ENCODE measurements around the gene NCLN.
"Not testable (repeated sequence)": the region's sequence is repeated elsewhere in the genome, so short reads cannot be mapped to it uniquely, and the experiment has no call there.

The NCLN gene

DNA sequence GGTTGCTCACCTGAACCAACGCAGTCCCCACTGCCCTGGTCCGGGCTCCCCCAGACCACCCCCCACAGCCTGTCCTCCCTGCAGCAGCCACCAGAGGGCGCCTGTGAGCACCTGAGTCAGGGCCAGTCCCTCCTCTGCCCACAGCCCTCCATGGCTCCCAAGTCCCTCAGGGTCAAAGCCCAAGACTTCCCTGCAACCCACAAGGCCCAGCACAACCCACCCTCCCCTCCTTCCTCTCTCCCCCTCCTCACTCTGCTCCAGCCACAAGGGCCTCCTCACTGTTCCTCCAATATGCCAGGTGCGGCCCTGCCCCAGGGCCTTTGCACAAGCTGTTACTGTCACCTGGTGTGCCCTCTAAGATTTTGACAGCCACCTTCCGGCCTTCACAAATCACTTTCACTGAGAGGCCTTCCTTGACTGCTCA lies 39.0 kb upstream of the NCLN start:
- peaks cover 0 to 2% of the 10 kb centered on the region in 2 donors for H3K36me3 ChIP-seq (ENCODE audit: control insufficient read depth in 2 of 2, insufficient read depth in 2 of 2, low read length in 2 of 2)
- no peak overlapping the region for H3K9ac ChIP-seq (ENCODE audit: low read depth in 1 of 2, low read length in 2 of 2)
- no peak overlapping the region for H3K4me3 ChIP-seq (ENCODE audit: low read length in 2 of 2)
- H3K27ac ChIP-seq (ENCODE audit: low read depth in 2 of 2, low read length in 2 of 2), result no peak overlapping the region
- peaks cover 3 to 7% of the 10 kb centered on the region in 2 donors for H3K4me1 ChIP-seq (ENCODE audit: control insufficient read depth in 2 of 2, insufficient read depth in 2 of 2, low read length in 2 of 2)
- H3K9me3 ChIP-seq (ENCODE audit: control insufficient read depth in 2 of 2, low read length in 2 of 2), result no peaks in the 10 kb centered on the region
- H3K27me3 ChIP-seq (ENCODE audit: control insufficient read depth in 2 of 2, insufficient read depth in 2 of 2, low read length in 2 of 2), result no peaks in the 10 kb centered on the region

DNA sequence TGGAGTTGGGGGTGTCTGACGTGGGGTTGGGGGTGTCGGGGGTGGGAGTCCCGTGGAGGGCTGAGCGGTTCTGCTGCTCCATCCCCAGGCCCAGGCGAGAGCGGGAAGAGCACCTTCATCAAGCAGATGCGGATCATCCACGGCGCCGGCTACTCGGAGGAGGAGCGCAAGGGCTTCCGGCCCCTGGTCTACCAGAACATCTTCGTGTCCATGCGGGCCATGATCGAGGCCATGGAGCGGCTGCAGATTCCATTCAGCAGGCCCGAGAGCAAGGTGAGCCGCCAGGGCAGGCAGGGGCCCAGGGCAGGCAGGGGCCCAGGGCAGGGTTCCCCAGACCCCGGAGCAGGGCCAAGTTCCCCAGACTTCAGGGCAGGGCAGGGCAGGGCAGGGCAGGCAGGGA lies 37.2 kb upstream of the NCLN start:
- H3K27ac ChIP-seq (ENCODE audit: low read depth in 2 of 2, low read length in 2 of 2), result no peak overlapping the region
- peaks cover 0 to 2% of the 10 kb centered on the region in 2 donors for H3K36me3 ChIP-seq (ENCODE audit: control insufficient read depth in 2 of 2, insufficient read depth in 2 of 2, low read length in 2 of 2)
- no peaks in the 10 kb centered on the region for H3K9me3 ChIP-seq (ENCODE audit: control insufficient read depth in 2 of 2, low read length in 2 of 2)
- no peaks in the 10 kb centered on the region for H3K27me3 ChIP-seq (ENCODE audit: control insufficient read depth in 2 of 2, insufficient read depth in 2 of 2, low read length in 2 of 2)
- H3K9ac ChIP-seq (ENCODE audit: low read depth in 1 of 2, low read length in 2 of 2), result no peak overlapping the region
- no peaks in the 10 kb centered on the region for H3K4me1 ChIP-seq (ENCODE audit: control insufficient read depth in 2 of 2, insufficient read depth in 2 of 2, low read length in 2 of 2)
- H3K4me3 ChIP-seq (ENCODE audit: low read length in 2 of 2), result no peak overlapping the region

DNA sequence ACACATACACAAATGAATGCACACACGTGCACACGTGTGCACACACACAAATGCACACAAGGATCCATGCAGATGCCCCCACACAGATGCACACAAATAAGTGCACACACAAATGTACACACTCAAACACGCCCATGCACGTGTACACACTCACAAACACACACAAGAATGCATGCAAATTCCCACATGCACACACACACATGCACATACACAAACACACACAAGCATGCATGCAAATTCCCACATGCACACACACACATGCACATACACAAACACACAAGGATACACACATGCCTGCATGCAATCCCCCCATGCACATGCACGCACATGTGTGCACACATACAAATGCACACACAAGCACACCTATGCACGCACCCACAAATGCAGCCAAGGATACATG lies 36.6 kb upstream of the NCLN start:
- peaks cover 0 to 2% of the 10 kb centered on the region in 2 donors for H3K36me3 ChIP-seq (ENCODE audit: control insufficient read depth in 2 of 2, insufficient read depth in 2 of 2, low read length in 2 of 2)
- H3K27me3 ChIP-seq (ENCODE audit: control insufficient read depth in 2 of 2, insufficient read depth in 2 of 2, low read length in 2 of 2), result no peaks in the 10 kb centered on the region

DNA sequence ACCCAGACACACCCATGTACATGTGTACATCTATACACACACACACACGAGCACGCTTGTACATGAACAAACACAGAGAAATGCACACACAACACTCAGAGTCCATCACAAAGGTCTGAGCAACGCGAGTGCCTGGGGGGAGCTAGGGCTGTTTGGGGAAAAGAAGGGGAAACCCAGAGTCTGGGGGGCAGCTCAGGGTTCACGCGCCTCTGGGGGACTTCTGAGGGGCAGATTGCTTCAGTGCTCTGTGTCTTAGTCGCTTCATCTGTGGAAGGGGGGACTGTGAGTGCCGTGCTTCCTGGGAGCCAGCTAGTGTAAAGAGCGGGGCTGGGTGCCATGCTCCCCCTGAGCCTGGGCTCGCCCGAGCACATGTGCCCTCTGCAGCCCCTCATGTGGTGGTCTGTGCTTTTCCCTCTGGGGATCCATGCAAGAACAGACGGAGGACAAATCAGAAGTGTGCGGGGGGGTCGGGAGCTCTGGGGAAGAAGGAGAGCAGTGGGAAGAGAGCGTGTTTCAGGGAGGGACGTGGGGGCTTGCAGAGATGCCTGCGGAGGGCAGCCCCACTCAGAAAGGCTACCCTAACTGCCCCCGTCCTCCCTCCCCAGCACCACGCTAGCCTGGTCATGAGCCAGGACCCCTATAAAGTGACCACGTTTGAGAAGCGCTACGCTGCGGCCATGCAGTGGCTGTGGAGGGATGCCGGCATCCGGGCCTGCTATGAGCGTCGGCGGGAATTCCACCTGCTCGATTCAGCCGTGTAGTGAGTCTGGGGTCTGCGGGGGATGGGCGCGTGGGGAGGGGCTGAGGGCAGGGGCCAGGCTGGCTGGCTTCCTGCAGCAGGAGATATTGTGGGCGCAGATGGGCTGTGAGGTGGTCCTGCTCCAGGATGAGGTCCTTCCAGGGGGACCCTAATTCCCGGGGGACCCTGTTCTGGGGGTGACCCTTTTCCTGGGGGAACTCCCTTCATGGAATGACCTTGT lies 35.9 kb upstream of the NCLN start:
- Histone ChIP-seq H3K9ac (ENCODE audit: low read depth in 1 of 2, low read length in 2 of 2) (no peak overlapping the region), H3K27ac (ENCODE audit: low read depth in 2 of 2, low read length in 2 of 2) (no peak overlapping the region), H3K36me3 (ENCODE audit: control insufficient read depth in 2 of 2, insufficient read depth in 2 of 2, low read length in 2 of 2) (peaks cover 0 to 2% of the 10 kb centered on the region in 2 donors), H3K4me3 (ENCODE audit: low read length in 2 of 2) (no peak overlapping the region), H3K27me3 (ENCODE audit: control insufficient read depth in 2 of 2, insufficient read depth in 2 of 2, low read length in 2 of 2) (no peaks in the 10 kb centered on the region), H3K4me1 (ENCODE audit: control insufficient read depth in 2 of 2, insufficient read depth in 2 of 2, low read length in 2 of 2) (no peaks in the 10 kb centered on the region), H3K9me3 (ENCODE audit: control insufficient read depth in 2 of 2, low read length in 2 of 2) (no peaks in the 10 kb centered on the region)

More for the DNA sequence above, 36.6 kb upstream of the NCLN start:
- Histone ChIP-seq H3K4me1 (ENCODE audit: control insufficient read depth in 2 of 2, insufficient read depth in 2 of 2, low read length in 2 of 2) (no peaks in the 10 kb centered on the region), H3K27ac (ENCODE audit: low read depth in 2 of 2, low read length in 2 of 2) (no peak overlapping the region), H3K9ac (ENCODE audit: low read depth in 1 of 2, low read length in 2 of 2) (no peak overlapping the region), H3K9me3 (ENCODE audit: control insufficient read depth in 2 of 2, low read length in 2 of 2) (no peaks in the 10 kb centered on the region), H3K4me3 (ENCODE audit: low read length in 2 of 2) (no peak overlapping the region)

DNA sequence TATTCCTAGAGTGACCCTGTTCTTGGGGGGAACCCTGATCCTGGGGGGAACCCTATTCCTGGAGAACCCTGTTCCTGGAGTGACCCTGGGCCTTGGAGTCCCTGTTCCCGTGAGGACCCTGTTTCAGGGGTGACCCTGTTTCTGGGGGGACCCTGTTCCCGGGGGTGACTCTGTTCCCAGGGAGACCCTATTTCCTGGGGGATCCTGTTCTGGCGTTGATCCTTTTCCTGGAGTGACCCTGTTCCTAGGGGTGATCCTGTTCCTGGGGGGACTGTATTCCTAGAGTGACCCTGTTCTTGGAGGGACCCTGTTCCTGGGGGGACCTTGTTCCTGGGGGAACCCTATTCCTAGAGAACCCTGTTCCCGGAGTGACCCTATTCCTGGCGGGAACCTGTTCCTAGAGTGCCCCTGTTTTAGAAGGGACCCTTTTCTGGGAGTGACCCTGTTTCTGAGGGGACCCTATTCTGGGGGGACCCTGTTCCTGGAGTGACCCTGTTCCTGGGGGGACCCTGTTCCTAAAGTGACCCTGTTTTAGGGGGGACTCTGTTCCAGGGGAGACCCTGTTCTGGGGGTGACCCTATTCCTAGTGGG lies 34.9 kb upstream of the NCLN start:
- no peak overlapping the region for H3K9ac ChIP-seq (ENCODE audit: low read depth in 1 of 2, low read length in 2 of 2)
- no peaks in the 10 kb centered on the region for H3K9me3 ChIP-seq (ENCODE audit: control insufficient read depth in 2 of 2, low read length in 2 of 2)
- no peak overlapping the region for H3K27ac ChIP-seq (ENCODE audit: low read depth in 2 of 2, low read length in 2 of 2)
- H3K4me3 ChIP-seq (ENCODE audit: low read length in 2 of 2), result no peak overlapping the region
- peaks cover 0 to 2% of the 10 kb centered on the region in 2 donors for H3K36me3 ChIP-seq (ENCODE audit: control insufficient read depth in 2 of 2, insufficient read depth in 2 of 2, low read length in 2 of 2)
- H3K27me3 ChIP-seq (ENCODE audit: control insufficient read depth in 2 of 2, insufficient read depth in 2 of 2, low read length in 2 of 2), result no peaks in the 10 kb centered on the region
- no peaks in the 10 kb centered on the region for H3K4me1 ChIP-seq (ENCODE audit: control insufficient read depth in 2 of 2, insufficient read depth in 2 of 2, low read length in 2 of 2)

DNA sequence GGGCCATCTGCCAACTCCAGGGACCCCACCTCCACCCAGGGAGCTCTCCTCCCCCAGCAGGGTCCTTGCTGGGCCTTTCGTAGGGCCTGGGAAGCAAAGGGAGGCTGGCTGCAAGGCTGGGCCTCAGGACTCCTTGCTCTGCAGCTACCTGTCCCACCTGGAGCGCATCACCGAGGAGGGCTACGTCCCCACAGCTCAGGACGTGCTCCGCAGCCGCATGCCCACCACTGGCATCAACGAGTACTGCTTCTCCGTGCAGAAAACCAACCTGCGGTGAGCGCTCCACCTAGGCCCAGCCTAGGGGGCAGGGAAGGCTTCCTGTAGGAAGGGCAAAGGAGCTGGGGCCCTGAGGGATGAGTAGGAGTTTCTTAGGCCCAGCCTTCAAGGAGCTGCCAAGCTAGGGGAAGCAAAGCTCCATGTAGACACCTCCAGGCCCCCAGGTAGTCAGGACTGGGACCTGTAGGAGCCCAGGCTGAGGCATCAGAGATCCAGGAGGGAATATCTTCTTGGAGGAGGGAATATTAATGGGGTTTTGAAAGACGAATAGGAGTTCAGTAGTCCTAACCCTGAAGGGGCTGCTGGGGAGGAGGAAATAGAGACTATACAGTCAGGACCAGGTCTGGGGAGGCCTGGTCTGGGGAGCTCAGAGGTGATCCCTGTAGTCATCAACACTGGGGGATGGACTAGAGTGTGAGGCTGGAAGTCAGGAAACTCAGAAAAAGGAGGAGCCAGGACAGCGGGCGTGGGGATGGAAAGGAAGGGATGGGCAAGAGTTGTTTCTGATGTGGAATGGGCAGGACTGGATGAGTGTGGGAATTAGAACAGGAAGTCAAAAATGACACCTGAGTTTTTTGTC lies 33.9 kb upstream of the NCLN start:
- Histone ChIP-seq H3K4me1 (ENCODE audit: control insufficient read depth in 2 of 2, insufficient read depth in 2 of 2, low read length in 2 of 2) (no peaks in the 10 kb centered on the region), H3K9ac (ENCODE audit: low read depth in 1 of 2, low read length in 2 of 2) (no peak overlapping the region), H3K9me3 (ENCODE audit: control insufficient read depth in 2 of 2, low read length in 2 of 2) (no peaks in the 10 kb centered on the region), H3K27ac (ENCODE audit: low read depth in 2 of 2, low read length in 2 of 2) (no peak overlapping the region), H3K36me3 (ENCODE audit: control insufficient read depth in 2 of 2, insufficient read depth in 2 of 2, low read length in 2 of 2) (peaks cover 0 to 5% of the 10 kb centered on the region in 2 donors), H3K27me3 (ENCODE audit: control insufficient read depth in 2 of 2, insufficient read depth in 2 of 2, low read length in 2 of 2) (no peaks in the 10 kb centered on the region), H3K4me3 (ENCODE audit: low read length in 2 of 2) (no peak overlapping the region)

DNA sequence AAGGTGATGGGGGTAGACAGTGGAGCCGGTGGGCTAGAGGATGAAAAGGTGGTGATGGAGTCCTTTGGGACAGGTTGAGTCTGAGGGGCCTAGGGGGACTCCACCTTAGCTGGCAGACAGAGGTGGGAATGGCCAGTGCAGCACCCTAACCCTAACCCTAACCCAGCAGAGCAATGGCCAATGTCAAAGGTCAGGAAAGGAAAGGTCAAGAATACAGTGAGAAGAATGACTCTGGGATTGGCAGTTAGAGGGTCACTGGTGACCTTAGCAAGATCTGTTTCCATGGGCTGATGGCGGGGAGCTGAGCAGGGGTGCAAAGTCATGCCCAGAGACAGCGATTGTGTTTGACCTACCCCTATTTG lies 33.3 kb upstream of the NCLN start:
- Histone ChIP-seq H3K9ac (ENCODE audit: low read depth in 1 of 2, low read length in 2 of 2) (no peak overlapping the region), H3K27me3 (ENCODE audit: control insufficient read depth in 2 of 2, insufficient read depth in 2 of 2, low read length in 2 of 2) (no peaks in the 10 kb centered on the region), H3K4me1 (ENCODE audit: control insufficient read depth in 2 of 2, insufficient read depth in 2 of 2, low read length in 2 of 2) (no peaks in the 10 kb centered on the region), H3K4me3 (ENCODE audit: low read length in 2 of 2) (no peak overlapping the region), H3K27ac (ENCODE audit: low read depth in 2 of 2, low read length in 2 of 2) (no peak overlapping the region), H3K36me3 (ENCODE audit: control insufficient read depth in 2 of 2, insufficient read depth in 2 of 2, low read length in 2 of 2) (peaks cover 0 to 5% of the 10 kb centered on the region in 2 donors), H3K9me3 (ENCODE audit: control insufficient read depth in 2 of 2, low read length in 2 of 2) (no peaks in the 10 kb centered on the region)

DNA sequence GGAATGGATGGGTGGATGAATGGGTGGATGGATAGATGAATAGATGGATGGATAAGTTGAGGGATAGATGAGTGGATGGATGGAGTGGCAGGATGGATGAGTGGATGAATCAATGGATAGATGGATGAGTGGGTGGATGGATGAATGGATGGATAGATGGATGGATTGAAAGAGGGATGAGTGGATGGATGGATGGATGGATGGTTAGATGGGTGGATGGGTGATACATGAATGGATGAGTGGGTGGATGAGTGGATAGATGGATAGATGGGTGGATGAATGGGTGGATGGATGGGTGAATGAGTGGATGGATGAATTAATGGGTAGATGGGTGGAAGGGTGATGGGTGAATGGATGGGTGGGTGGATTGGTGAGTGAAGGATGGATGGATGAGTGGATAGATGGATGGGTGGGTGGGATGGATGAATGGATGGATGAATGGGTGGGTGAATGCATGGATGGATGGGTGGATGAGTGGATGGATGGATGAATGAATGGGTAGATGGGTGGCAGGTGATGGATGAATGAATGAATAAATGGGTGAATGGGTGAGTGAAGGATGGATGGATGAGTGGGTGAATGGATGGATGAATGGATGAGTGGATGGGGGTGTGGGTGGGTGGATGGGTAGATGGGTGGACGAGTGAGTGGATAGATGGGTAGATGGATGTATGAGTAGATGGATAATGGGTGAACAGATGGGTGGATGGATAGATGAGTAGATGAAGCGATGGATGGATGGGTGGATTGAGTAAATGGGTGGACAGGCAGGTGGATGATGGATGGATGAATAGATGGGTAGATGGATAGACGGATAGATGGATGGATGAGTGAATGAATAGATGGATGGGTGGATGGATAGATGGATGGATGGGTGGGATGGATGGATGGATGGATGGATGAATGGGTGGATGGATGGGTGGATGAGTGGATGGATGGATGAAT lies 32.2 kb upstream of the NCLN start:
- Histone ChIP-seq H3K4me1 (ENCODE audit: control insufficient read depth in 2 of 2, insufficient read depth in 2 of 2, low read length in 2 of 2) (no peaks in the 10 kb centered on the region), H3K27ac (ENCODE audit: low read depth in 2 of 2, low read length in 2 of 2) (no peak overlapping the region), H3K4me3 (ENCODE audit: low read length in 2 of 2) (no peak overlapping the region), H3K36me3 (ENCODE audit: control insufficient read depth in 2 of 2, insufficient read depth in 2 of 2, low read length in 2 of 2) (peaks cover 0 to 5% of the 10 kb centered on the region in 2 donors), H3K9me3 (ENCODE audit: control insufficient read depth in 2 of 2, low read length in 2 of 2) (no peaks in the 10 kb centered on the region), H3K27me3 (ENCODE audit: control insufficient read depth in 2 of 2, insufficient read depth in 2 of 2, low read length in 2 of 2) (no peaks in the 10 kb centered on the region), H3K9ac (ENCODE audit: low read depth in 1 of 2, low read length in 2 of 2) (no peak overlapping the region)

DNA sequence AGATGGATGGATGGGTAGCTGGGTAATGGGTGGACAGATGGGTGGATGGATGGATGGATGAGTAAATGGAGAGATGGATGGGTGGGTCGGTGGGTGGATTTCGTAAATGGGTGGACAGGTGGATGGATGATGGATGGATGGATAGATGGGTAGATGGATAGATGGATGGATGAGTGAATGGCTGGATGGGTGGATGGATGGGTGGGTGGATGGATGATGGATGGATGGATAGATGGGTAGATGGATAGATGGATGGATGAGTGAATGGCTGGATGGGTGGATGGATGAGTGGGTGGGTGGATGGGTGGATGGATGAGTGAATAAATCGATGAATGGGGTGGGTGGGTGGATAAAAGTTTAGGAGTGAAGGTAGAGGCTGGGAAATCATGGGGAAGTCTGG lies 31.3 kb upstream of the NCLN start:
- Histone ChIP-seq H3K27ac (ENCODE audit: low read depth in 2 of 2, low read length in 2 of 2) (peak overlapping the region in 1 of 2 donors; percentile 56), H3K4me3 (ENCODE audit: low read length in 2 of 2) (peak overlapping the region in 1 of 2 donors; percentile 45)
- H3K36me3 ChIP-seq (ENCODE audit: control insufficient read depth in 2 of 2, insufficient read depth in 2 of 2, low read length in 2 of 2); H3K4me1 ChIP-seq (ENCODE audit: control insufficient read depth in 2 of 2, insufficient read depth in 2 of 2, low read length in 2 of 2); H3K9me3 ChIP-seq (ENCODE audit: control insufficient read depth in 2 of 2, low read length in 2 of 2); H3K27me3 ChIP-seq (ENCODE audit: control insufficient read depth in 2 of 2, insufficient read depth in 2 of 2, low read length in 2 of 2); H3K9ac ChIP-seq (ENCODE audit: low read depth in 1 of 2, low read length in 2 of 2): not testable (repeated sequence)
